HG03575 (cell line): ENCODE data around the gene CCDC88C.

Experiments used
- ATAC-seq: cut with Tn5 transposase; IDR thresholded peaks from one replicate; pipeline ENCODE4 v1.9.1; 2021; ENCODE audit not compliant: unreplicated experiment, insufficient number of reproducible peaks, low FRiP score; ENCODE audit errors: extremely low read depth

CCDC88C gene

DNA sequence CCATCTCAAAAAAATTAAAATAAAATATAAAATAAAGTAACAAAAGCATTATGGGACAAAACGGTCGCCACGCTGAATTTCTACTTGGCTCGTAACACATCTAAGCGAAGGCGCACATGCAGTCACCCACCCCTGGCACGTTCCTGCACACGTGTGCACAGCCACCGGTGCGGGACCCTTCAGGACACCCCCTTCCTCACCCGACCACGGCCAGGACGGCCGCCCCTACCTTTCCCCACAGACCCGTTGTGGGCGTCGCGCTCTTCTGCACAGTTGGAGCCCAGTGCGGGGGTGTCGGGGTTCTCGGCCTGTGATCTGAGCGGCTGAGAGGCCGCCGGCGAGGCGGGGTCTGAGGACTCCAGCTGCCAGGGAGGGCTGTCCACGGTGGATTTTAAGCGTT is 128.7 kb downstream of the CCDC88C start:
- no peak for ATAC-seq

DNA sequence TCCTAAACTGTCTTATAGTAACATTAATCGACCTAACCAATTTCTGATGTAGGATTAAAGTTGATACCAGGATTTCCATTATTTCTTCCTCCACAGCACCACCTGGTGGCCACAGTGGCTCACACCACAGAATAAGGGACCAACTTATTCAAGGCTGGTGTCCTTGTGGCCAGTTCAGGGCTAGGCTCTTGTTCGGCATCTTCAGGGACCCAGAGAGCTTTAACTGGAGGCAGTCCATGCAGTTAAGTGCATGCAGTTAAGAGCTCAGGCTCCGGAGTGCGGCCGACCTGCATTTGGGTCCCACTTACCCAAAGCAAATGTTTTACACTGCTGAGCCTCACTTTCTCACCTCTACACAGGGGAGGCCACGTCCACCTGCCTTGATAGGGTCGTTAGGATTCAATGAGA is 131.1 kb downstream of the CCDC88C start:
- ATAC-seq, result no peak

DNA sequence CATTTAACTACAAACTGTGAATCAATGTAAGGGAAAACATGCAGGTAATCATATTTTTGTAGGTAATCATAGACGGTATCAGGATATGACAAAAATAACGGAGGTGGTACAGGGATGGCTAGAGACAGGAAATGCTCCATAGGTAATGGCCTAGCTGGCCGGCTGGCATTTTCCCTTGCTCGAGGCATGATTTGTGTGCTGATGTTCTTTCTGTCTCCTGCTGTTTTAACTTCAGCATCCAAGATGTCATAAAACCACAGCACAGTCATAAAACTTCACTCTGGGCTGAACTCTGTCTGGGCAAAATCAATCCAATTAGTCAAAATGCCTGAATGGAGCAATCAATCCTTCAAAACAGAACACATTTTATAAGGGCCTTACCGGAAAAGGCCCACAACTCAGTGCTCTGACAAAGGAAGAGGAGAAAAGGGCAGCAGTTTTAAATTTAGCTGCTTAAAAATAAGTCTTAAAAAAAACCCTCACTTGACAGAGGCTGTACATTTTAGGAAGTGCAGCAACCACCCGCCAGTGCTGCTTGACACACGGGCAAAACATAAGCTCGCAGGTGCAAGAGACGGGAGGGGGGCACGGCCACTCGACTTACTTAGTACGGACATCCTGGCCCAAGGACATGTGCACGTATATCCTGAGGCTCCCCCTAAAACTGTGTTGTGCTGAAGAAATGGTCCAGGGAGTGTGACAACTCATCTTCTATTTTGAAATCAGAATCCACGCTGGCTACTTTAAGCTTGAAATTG is 132.7 kb downstream of the CCDC88C start:
- no peak for ATAC-seq

DNA sequence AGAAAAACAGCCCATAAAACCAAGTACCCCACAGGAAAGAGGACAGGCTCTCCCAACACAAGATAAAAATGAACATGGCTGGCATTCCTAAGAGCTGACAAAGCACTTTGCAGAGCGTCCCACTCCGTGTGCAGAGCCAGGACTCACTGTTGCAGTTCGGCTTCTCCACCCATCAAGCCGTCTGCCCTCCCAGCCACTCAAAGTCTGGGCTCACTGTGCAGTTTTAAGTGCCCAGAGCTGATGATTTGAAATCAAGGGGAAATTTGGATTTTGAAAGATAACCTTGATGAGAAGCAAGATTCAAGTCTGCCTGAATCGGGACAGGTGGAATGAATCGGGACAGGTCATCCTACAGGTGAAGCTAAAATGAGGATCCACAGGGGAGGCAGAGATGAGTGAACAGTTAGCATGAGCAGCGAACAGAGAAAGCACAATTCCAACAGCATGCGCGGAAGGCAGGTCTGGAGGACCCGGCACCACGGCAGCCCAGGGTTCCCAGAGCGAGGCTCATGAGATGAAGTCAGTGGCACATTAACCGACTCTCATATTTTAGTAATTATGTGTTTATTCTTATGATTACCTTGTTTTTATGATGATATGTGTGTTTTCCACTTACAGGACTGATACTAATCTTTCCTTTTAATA is 133.4 kb downstream of the CCDC88C start:
- no peak for ATAC-seq

DNA sequence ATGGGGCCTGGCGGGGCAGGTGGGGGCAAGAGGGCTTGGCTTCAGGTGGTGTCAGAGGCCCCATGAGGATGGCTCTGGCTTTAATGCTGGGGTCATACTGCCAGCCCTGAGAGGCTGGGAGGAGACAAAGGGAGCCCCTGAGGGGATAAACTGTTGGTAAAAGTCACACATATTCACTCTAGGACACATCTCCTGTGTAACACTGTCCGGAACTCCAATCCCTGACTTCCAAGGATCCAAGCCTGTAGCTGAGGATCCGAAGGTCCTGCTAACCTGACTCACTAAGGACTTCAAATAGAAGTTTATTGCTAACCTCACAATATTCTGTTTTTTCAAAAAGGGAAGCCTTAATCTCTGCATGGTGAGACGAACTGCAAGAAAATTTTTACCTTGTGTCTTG is 134.0 kb downstream of the CCDC88C start:
- no peak for ATAC-seq

DNA sequence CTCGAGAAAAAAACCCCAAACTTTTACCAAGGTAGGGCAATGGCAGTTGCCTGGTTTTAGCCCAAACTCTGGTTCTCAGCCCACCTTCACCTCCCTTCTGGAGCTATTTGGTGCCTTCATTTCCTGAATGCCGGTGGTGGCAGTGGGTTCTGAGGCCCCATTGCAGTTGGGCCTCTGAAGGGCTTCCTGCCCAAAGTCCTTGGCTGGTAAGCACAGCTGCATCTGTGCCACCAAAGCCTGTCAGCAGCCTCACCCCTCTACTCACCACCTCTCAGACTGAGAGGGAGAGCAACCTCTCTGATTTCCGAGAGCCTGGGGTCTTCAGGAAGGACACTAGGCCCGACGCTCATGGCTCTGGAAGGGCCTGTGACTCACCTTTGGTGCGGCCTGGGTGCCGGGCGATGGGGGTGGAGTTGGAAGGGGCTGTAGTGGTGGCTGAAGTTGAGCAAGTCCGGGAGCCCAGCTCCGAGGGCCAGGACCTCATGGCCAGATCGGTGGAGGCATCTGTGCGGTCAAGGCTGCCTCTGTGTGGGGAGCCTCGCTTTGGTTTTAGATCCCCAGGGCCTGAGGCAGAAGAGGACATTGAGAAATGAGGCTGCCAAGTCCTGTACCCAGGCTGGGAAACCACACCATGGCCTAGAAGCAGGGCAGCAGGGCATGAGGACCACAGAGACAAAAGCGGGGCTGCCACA is 134.5 kb downstream of the CCDC88C start:
- no peak for ATAC-seq

DNA sequence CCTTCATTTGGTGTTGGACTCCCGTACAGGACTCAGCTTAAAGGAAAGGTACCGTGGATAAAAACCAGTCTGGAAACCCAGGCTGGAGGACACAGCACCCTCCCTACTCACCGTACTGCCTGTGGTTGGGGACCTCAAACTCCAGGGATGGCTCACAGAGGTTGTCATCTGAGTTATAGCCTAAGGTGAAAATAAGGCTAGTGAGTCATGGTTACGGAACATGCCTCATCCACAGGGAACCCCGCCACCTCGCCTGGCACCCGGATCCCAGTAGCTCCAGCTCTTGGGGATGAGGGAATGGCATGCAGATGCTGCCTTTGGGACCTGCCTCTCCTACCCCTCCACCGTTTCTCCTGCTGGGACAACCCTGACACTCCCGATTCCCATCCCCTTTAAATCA is 136.3 kb downstream of the CCDC88C start:
- ATAC-seq, result no peak

DNA sequence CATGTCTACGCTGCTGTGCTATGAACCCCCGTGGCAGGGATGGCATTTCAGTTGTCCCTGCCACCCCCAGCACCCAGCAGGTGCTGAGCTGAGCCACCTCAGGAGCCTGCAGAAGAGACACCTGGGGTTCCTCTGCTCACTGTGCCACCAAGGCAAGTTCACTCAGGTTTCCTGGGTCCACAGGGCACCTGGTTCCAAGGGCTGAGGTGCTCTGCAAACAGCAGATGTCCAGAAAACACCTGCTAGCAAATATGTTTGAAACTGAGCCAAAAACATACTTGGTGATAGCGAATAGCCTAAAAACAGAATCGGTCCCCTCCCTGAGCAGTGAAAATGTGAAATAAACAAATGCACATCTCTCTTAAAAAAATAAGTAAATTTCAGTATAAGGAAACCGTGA is 137.5 kb downstream of the CCDC88C start:
- no peak for ATAC-seq

DNA sequence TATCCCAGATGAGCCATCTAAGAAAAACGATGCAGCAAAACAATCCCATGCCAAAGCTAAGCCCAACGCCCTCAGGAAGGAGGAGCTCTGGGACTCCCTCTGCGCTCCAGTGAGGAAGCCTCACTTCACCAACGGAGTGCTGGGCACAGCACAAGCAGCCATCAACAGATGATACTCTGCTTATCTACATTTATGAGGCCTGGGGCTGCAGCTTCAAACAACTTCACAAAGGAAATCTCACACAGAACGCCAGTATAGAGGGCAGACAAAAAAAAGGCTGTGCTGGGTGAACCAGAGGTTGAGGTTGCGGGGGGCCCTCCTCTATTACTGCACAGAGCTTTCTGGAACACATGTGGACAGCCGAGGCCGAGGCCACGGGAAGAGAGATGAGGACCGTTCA is 138.3 kb downstream of the CCDC88C start:
- no peak for ATAC-seq

DNA sequence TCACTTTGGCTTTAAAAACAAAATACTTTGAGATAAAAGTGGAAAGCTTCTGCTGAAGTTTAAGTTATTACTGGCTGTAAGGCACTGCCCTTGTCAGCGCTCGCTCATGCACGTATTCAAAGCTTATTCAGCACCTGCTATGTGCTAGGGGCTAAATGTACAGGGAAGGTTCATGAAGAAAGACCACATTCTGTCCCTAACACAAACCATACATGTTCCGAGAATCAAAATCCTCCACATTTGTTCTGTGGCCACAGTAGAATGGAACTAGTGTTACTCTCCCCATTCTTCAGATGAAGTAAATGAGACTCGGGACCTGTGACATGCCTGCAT is 139.3 kb downstream of the CCDC88C start:
- ATAC-seq, result no peak

DNA sequence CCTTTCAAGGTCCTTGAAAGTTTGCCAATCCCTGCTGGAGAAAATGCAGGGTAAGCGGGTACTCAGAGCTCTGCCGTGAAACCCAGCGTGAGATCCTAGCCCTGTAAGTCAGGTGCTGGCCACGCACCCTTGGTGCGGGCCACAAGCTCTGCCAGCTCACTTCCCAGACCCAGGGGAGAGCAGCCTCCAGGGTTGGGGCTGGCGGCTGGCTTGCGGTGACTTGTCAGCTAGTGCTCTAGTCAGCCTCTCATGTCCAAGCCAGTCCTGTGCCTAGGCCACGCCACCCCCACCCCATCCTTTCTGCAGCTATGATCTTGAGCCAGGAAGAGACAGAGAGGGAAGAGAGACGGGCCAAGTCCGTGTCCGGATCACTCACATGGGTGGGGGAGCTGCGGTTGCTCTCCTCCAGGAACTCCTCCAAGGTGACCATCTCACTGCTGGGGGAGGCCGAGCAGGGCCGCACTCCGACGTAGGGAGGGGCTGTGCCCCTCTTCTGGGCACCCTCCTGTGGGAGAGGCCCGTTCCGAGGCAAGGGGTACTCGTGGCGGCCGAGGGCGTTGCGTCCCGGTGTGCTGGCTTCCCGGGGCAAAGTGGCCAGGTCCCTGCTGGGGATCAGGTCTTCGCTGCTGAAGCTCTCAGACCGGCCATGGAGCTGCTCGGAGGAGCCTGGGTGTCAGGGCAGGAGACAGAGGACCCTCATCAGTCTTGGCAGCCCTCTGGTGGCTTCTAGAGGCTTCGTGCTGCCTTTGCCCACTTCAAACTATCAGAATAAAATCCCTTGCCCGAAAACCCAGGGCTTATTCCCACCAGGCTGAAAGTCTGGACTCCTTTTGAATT is 139.9 kb downstream of the CCDC88C start:
- no peak for ATAC-seq

DNA sequence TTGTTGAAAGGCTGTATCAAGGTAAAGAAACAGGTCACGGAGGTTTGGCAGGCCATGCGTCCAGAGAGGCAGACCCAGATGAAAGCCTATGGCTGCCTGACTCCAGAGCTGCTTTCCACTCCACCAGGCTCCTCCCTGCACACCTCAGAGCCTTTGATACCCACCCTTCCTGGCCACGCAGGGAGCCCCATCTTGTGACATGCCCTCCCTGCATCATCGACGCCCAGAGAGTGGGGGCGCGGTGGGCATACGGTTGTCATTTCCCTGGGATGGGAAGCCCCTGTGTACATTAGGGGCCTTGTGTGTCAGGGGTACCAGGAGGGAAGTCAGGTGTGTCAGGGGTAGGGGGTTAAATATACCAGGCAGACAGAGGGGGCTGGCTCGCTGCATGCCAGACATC is 142.8 kb downstream of the CCDC88C start:
- no peak for ATAC-seq

DNA sequence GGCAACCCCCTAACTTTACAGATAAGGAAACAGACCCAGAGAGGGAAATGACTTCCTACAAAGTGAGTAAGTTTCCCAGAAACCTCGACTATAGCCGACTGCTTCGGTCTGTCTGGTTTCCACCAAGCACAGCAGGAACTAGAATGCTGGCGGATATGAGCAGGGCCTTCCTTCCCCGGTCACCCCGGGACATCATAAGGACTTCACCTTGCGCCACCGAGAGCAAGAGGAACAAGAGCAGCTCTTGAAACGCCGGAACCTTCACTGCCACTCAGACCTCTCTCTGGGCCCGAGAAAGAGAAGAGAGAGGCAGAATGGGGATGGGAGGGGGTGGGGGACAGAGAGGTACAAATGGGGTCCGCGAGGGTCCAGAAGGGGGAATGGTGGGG is 143.7 kb downstream of the CCDC88C start:
- no peak for ATAC-seq

DNA sequence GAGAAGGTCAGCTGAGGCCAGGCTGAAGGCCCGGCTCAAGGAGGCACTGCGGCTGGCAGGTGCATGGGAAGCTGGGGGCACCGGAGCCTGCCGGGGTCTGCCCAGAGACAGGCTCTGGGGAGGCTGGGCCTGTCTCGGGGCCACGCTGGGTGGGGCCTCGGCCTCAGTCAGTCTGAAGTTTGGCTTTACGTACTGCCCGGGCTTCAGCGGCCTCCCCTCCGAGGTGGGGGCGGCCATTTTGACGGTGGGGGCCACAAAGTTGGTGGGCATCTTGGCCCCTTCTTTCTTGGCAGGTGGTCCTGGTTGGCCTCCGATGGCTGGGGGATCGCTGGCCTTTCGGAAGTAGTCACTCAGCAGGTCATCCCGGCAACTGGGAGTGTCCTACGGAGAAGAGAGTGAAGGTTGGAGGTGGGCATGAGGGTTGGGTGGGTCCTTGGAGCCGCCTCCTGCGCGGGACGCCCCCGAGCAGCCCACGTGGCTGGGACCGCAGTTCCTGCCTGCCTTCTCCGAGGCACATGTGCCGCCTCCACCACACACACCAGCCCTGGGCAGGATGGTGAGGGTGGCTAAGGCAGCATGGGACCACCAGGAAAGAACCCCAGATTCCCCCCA is 144.2 kb downstream of the CCDC88C start:
- no peak for ATAC-seq

DNA sequence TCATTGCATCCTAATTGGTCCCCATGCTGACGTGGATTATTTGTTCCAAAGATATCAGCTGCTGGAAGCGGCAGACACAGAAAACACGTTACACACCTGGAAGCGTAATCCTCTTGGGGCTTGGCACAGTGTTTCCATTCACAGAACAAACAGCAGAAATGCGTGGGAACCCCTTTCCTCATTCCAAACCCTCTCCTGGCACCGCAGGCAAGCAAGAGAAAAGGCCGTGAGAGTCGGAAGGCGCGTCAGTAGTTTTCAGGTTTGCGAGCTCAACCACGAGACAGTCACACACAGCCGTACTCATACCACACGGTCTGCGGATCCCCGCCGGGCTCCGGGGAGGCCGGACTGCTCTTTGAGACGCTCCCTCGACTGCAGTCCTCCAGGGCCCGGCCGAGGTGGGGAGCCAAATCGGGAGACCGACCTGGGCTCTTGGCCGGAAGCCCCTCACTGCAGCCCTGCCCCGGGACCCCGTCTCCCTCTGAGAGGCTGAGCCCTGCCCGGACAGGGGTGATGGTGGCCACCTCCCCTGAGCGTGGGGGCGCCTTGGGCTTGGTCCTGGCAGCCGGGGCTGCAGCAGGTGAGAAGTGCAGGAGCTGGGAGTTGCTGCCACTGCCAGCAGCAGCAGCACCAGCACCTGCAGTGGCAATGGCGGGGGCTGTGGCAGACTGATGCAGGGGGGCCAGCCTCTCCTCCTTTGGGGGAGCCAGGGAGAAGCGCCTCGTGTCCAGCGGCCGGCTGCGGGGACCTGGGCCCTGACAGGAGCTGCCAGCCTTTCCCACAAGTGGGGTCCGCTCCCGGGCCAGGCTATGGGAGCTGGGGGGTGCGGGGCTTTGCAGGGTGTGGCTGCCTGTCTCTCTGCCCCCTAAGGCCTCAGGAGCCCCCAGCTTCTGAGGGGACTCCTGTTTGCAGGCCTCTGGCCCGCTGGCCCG is 145.0 kb downstream of the CCDC88C start:
- no peak for ATAC-seq

DNA sequence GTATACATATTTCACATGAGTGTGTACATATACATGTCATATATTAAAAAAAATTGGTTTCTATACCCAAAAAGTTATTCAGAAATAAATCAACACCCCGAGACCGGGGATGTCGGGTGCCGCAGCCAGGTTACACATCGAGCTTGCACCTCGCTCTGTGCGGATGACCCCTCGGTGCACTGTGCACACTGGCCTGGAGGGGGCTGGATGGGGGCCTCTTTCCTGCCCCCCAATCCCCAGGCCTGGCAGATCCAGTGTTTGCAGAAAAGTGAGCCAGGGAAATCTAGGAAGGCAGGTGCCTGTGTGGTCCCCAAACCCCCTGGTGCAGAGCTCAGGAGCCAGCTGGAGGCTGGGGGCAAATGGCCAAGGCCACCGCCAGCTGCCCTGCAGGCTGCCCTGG is 146.0 kb downstream of the CCDC88C start:
- ATAC-seq, result no peak

DNA sequence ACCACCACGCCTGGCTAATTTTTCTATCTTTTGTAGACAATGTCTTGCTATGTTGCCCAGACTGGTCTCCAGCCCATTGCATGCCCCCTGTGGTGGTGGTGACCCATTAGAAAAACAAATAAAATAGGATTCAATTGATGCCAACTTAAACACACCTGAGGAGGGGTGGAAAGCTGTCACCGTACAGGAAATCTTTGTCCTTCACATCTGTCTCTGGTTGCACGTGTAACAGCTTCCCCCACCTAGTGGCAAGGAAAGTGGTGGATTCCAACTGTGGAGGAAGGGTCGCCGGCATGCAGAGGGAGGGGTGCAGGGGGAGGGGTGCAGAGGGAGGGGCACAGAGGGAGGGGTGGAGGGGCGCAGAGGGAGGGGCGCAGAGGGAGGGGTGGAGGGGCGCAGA is 147.0 kb downstream of the CCDC88C start:
- no peak for ATAC-seq

DNA sequence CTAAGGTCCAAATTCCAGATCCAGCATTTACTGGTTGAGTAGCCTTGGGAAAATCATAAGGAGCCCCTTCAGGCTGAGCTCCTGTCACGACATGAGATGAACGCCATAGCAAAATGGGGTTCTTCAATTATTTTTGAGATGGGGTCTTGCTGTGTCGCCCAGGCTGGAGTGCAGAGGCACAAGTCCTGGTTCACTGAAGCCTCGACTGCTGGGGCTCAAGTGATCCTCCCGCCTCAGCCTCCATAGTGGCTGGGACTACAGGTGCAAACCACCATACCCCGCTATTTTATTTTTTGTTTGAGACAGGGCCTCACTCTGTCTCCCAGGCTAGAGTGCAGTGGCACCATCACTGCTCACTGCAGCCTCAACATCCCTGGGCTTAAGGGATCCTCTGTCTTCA is 147.4 kb downstream of the CCDC88C start:
- no peak for ATAC-seq
